WI38 (cell line): Measurements from ENCODE around the gene IPO11.
"Not testable (repeated sequence)": the region's sequence is repeated elsewhere in the genome, so short reads cannot be mapped to it uniquely, and the experiment has no call there.

Experiments
- H3K4me3 ChIP-seq: 2 replicates; pipeline ENCODE4 v1.5.1; 2011; ENCODE audit warnings: low read depth, mild to moderate bottlenecking, control low read depth, low read length
- TF ChIP-seq, protein P1 (sequence below): IDR thresholded peaks from 2 replicates; pipeline ENCODE4 v1.5.1; 2012; ENCODE audit warnings: low read depth, mild to moderate bottlenecking, control low read depth, low read length

Gene IPO11

GRCh38 chr5:62496876-62497275, 84.3 kb downstream of the IPO11 start:
- TF ChIP-seq, protein P1, sequence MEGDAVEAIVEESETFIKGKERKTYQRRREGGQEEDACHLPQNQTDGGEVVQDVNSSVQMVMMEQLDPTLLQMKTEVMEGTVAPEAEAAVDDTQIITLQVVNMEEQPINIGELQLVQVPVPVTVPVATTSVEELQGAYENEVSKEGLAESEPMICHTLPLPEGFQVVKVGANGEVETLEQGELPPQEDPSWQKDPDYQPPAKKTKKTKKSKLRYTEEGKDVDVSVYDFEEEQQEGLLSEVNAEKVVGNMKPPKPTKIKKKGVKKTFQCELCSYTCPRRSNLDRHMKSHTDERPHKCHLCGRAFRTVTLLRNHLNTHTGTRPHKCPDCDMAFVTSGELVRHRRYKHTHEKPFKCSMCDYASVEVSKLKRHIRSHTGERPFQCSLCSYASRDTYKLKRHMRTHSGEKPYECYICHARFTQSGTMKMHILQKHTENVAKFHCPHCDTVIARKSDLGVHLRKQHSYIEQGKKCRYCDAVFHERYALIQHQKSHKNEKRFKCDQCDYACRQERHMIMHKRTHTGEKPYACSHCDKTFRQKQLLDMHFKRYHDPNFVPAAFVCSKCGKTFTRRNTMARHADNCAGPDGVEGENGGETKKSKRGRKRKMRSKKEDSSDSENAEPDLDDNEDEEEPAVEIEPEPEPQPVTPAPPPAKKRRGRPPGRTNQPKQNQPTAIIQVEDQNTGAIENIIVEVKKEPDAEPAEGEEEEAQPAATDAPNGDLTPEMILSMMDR, result no peak
- no peak overlapping the region for H3K4me3 ChIP-seq

GRCh38 chr5:62498961-62499360, 86.4 kb downstream of the IPO11 start:
- TF ChIP-seq, protein P1, result no peak
- H3K4me3 ChIP-seq, result no peak overlapping the region

DNA sequence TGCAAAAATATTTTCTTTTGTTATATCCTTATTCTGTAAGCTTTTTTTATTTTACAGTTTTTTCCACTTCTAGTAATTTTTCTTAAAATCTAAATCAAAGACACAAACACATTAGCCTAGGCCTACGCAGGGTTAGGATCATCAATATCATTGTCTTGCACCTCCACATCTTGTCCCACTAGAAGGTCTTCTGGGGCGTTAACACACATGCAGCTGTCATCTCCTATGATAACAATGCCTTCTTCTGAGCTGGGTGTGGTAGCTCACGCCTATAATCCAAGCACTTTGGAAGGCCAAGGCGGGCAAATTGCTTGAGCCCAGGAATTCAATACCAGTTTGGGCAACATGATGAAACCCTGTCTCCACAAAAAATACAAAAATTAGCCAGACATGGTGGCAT, 87.2 kb downstream of the IPO11 start:
- H3K4me3 ChIP-seq, result no peak overlapping the region
- TF ChIP-seq, protein P1, result no peak

DNA sequence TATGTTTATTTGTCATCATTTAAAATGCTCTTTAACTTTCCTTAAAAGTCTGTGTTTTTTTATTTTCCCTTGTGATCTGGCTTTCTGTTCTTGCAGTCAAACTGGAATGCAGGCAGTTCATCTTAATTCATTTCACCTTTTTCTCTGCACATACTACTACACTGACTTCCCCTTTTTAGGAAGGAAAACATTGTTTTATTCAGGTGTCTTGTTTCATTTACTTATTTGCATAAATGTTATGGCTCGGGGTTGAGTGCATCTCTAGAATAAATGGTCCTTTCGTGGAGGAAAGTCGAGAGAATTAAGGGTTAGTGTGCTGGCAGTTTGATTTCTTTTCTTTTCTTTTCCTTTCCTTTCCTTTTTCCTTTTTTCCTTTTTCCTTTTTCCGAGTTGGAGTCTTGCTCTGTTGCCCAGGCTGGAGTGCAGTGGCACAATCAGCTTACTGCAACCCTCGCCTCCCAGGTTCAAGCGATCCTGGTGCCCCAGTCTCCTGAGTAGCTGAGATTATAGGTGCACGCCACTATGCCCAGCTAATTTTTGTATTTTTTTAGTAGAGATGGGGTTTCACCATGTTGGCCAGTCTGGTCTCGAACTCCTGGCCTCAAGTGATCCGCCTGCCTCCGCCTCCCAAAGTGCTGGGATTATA, 90.0 kb downstream of the IPO11 start:
- H3K4me3 ChIP-seq, result no peak overlapping the region
- TF ChIP-seq, protein P1, result no peak

GRCh38 chr5:62504129-62504528, 91.6 kb downstream of the IPO11 start:
- TF ChIP-seq, protein P1, result no peak
- H3K4me3 ChIP-seq, result no peak overlapping the region

DNA sequence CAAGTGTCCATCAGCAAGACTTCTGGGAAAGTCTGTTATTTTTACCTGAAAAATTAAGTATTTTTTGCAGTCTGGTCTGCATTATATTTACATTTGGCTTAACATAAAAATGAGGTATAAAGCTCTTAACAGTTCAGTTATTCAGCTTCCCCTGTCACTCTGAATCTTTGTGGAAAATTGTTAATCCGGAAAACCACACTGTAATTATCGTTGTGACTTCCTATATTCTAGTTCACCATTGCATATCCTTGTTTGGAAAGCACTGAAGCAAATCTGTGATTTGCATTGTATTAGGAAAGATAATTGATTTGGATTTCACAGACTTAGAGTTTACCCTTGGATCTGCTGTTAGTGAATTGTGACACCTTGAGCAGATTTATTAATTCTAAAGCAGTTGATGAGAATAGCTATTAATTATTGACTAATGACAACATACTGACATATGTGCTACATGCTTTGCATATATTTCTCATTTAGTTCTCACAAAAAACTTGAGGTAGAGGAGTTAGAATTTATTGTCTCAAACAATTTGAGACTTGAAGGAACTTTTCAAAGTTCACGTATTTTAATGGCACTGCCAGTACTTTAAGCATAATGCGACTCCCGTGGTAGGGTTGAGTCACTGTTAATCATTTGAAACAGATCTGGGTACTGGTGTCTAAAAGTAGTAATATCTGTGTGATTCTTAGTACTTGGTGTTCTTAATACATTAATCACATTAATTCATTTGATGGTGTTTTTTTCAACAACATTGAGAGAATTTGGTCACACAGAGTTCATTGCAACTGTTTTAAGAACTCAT, 94.3 kb downstream of the IPO11 start:
- TF ChIP-seq, protein P1, result no peak
- no peak overlapping the region for H3K4me3 ChIP-seq

- not testable (repeated sequence) for H3K4me3 ChIP-seq
Observed at GRCh38 chr5:62508760-62509159, 96.2 kb downstream of the IPO11 start.
